ENCODE results near the gene KANK2. TPM values are rescaled to one million over a fixed set of nuclear protein-coding genes. Genes with fewer than 3 reads are reported as not detected.

KANK2 gene
- 383 TPM for total RNA-seq
- long read RNA-seq, full-length matches to known transcripts, result 50 of 491 reads
- long read RNA-seq, partial matches to known transcripts, result 204 of 491 reads
- long read RNA-seq, other reads (novel, unspliced or antisense), result 237 of 491 reads

DNA sequence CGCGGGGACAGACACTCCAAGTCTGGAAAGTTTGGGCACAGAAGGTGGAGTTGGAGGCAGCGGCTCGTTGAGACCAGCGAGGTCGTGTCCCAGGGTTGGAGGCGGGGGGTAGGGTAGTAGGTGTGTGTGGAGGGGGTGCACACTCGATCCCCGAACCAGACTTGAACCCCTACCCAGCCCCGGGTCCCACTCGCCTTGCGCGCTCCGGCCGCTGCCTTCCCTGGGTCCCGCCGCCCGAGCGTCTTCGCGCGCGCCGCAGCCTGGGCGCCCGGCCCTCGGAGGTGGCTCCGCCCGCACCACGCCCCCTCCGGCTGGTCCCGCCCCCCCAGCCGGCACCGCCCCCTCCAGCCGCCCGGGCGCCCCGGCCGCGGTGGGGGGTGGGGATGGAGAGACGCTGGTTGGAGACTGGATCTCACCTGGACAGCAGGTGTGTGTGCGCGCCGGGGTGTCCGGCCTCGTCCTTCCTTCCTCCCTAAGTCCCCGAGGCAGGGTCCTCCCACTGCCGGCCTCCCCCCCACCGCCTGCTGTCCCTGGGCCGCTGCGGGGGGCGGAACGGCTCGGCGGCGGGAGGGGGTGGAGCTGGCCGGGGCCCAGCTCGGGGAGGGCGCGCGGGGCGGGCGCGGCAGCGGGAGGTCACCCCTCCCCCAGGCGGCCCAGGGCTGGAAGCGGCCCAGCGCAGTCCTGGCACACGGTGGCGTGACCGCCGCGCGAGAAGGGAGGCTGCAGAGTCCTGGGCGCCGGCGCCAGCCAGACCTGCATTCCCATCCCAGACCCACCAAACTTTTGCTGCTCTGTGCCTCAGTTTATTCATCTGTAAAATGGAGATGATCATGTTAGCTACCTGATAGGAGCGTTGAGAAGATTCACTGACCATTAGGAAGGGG lies at the start of gene KANK2:
Gene KANK2 (minus strand): TSS at position 255 of the 884 bp plus-strand sequence. CDS start 3,034 bp downstream, outside the sequence.
- ATAC-seq (ENCODE audit: poor library complexity) (peak; percentile 90), DNase-seq (peak; percentile 92)
- intact Hi-C loops (cut with DNase I), result no loop called here

- DNase-seq, result no peak
- intact Hi-C loops (cut with DNase I), result loop anchor here (5.0 kb wide), 1 partner anchor 35 kb away; no protein-coding TSS in a partner anchor
These were observed 49.6 kb upstream of the KANK2 start for GRCh38 chr19:11246941-11247340.

GRCh38 chr19:11244846-11245589 lies 47.7 kb upstream of the KANK2 start:
- DNase-seq (no peak), ATAC-seq (ENCODE audit: poor library complexity) (no peak)
- intact Hi-C loops (cut with DNase I), result loop anchor here (5.0 kb wide), 1 partner anchor 37 kb away; no protein-coding TSS in a partner anchor

More at GRCh38 chr19:11246941-11247340, 49.6 kb upstream of the KANK2 start:
- no peak for ATAC-seq (ENCODE audit: poor library complexity)

DNA sequence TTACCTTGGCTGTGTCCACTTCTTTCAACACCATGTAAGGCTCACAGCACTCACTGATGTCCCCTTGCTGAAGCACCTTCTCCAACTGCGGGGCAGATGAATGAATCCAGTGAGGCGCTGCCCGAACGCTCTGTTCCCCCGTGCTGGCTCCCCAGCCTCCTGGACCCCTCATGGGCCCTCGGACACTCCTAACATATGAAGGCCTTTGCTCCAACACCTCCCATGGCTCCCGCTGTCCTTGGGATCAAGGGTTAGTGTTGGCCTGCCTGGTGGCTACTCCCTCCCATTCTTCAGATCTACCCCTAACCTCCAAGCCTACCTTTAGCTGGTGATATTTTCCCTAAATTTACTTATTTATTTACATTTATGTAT lies 46.4 kb upstream of the KANK2 start:
- ATAC-seq (ENCODE audit: poor library complexity), result no peak
- DNase-seq, result no peak
- intact Hi-C loops (cut with DNase I), result no loop called here

DNA sequence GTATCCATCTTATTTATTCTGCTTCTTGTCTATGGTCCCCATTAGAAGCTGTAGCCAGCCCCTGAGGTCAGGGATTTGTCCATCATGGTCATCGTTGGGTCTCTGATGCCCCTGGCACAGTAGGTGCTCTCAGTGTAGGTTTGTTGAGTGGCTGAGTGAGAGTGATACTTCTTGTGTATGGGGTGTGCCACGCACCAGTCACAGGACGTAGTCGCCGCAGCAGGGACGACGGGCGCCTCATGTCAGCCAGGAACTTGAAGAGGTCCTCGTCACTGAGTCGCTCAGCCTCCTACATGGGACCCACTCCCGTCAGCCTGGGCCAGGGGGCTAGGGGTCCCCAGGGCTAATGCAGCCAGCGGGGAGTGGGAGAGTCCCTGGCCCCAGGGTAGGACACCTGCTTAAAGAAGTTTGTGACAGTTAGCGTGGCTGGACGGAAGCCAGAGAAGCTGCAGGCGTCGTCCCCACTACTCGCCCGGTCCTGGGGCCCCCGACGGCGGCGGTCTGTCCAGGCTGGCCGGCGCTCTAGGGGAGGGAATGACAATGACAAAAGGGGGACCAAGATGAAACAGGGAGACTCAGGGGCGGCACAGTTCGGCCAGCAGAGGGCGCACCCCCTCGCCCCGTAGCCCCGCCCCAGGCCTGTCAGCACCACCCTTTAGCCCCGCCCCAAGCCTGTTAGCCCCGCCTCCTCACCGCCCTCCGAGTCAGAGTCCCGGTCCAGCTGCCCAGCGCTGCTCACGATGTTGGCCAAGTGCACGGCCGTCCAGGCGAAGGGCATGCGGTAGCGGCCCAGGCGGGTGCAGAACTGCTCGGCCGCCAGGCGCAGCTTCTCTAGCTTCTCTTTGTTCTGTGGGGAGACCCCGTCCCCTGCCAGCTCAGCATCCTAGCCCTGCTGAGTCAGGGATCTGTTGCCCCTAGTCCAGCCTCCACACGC lies 45.8 kb upstream of the KANK2 start:
- ATAC-seq (ENCODE audit: poor library complexity) (peak; percentile 91), DNase-seq (peak; percentile 96)
- intact Hi-C loops (cut with DNase I), result no loop called here

- ATAC-seq (ENCODE audit: poor library complexity), result no peak
- no peak for DNase-seq
- intact Hi-C loops (cut with DNase I), result no loop called here
These were observed 44.7 kb upstream of the KANK2 start for GRCh38 chr19:11242025-11242424.

DNA sequence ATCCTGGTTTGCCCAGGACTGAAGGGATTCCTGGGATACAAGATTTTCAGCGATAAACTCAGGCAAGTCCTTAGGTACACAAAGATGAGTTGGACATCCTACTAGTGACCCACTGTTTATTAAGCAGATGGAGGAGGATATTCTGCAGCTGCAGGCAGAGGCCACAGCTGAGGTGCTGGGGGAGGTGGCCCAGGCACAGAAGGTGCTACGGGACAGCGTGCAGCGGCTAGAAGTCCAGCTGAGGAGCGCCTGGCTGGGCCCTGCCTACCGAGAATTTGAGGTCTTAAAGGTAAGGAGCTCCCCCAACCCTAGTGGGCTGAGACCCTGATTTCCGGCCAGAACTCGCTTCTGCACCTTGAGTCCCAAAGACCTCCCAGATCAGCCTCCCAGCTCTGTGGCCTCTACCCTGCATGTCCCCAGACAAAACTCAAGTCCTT lies 42.7 kb upstream of the KANK2 start:
- no peak for ATAC-seq (ENCODE audit: poor library complexity)
- intact Hi-C loops (cut with DNase I), result no loop called here
- DNase-seq, result no peak

GRCh38 chr19:11239377-11240000 lies 42.1 kb upstream of the KANK2 start, which contains the start of gene ANGPTL8:
Gene ANGPTL8 (plus strand): TSS chr19:11239619. CDS start chr19:11239638, 19 bp downstream.
- intact Hi-C loops (cut with DNase I), result no loop called here
- no peak for ATAC-seq (ENCODE audit: poor library complexity)
- DNase-seq, result no peak

DNA sequence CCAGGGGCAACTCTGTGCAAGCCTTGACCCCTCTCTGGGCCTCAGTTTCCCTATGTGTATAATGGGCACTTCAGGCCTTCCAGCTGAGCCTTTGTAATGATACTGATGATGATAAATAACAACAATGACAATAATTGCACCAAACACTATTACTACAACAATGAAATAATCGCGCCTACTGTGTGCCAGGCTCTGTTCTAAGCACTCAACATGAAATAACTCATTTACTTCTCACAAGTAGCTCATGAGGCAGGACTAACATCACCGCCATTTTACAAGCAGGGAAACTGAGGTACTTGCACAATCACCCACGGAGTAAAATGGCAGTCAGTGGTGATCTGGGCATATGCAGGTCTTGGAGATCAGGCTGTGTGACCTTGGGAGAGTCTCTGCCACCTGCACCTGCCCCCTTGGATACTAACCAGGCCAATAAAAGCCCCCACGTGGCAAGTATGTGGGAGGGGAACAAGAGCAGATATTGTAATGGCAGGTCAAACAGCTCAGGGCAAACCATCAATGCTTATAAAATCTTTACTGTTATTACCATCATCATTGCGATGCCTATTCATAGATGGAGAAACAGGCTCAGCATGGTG lies 41.5 kb upstream of the KANK2 start:
- ATAC-seq (ENCODE audit: poor library complexity), result no peak
- intact Hi-C loops (cut with DNase I), result no loop called here

GRCh38 chr19:11238041-11238440 lies 40.7 kb upstream of the KANK2 start:
- no peak for ATAC-seq (ENCODE audit: poor library complexity)
- no peak for DNase-seq
- intact Hi-C loops (cut with DNase I), result no loop called here

More for the DNA sequence above, 41.5 kb upstream of the KANK2 start:
- DNase-seq, result no peak

DNA sequence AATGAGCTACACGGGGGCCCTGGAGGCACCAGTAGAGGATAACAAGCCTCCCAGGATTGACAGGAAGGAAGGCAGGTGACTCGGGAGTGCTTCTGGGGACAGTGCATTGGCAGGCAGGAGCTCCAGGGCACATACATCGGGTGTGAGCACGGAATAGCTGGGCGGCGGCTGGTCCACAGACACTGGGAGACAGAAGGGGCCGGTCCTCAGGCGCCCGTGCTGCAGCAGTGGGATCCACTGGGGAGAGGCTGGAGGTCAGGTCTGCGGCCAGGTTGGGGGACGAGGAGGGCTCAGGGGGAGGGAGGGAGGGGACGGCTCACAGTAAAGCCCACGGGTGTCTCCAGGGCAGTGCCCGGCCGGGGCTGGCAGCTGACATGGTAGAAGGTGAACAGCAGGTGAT lies 40.0 kb upstream of the KANK2 start:
- intact Hi-C loops (cut with DNase I), result no loop called here
- no peak for ATAC-seq (ENCODE audit: poor library complexity)
- no peak for DNase-seq

DNA sequence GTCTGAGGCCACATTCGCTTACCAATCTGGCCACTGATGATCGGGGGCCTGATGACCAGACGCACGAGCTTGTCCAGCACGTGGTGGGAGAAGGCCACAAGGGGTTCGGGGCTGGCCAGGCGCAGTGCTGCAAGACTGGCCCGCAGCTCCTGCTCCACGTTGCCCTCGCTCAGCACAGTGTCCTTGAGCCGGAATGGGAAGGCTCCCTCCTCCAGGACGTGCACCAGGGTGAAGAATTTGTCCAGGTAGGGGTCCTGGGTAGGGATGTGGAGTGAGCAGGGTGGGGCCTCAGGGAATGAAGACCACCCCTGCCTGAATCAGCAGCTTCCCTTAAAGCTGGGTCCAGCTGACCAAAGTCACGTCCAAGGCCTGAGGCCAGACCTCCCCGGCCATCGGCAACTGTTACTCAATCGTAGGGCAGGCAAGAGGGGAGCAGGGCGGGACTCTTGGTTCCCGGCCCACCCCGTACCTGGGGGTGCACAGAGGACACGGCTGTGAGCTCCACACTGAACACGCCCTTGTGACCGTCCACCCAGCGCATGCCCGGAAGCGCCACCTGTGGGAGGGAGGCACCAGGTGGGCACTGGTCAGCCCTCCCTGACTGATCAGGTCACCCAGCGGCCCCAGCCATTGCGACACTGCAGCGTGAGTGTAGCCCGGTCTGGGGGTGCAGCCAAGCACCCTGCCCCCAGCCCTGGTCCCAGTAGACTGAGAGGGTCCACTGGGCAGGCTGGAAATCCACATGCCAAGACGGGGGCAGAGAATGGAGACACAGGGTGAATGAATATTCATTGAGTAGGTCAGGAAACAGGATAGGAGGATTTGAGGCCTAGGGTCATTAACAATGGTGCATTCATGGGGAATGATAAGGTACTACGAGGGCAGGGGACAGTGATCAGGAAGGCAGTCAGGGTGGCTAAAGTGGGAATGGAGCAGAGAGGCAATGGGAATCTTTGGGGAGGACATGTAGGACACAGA lies 39.3 kb upstream of the KANK2 start:
- intact Hi-C loops (cut with DNase I), result no loop called here
- ATAC-seq (ENCODE audit: poor library complexity) (peak; percentile 29), DNase-seq (no peak)

GRCh38 chr19:11234486-11235075 lies 37.2 kb upstream of the KANK2 start:
- ATAC-seq (ENCODE audit: poor library complexity) (no peak), DNase-seq (no peak)
- intact Hi-C loops (cut with DNase I), result no loop called here

- ATAC-seq (ENCODE audit: poor library complexity) (no peak), DNase-seq (no peak)
- intact Hi-C loops (cut with DNase I), result no loop called here
These were observed 35.7 kb upstream of the KANK2 start for GRCh38 chr19:11233073-11233472.

- intact Hi-C loops (cut with DNase I), result no loop called here
- no peak for ATAC-seq (ENCODE audit: poor library complexity)
- no peak for DNase-seq
These were observed 35.2 kb upstream of the KANK2 start for GRCh38 chr19:11232555-11232954.
